ENCODE data around the gene LAMB3.

GRCh38 chr1:209692745-209693504, 40.7 kb upstream of the LAMB3 start:
- peak; percentile 75 to 96 (median 88) for TF ChIP-seq CTCF (IDR thresholded peaks at IDR 0.05)
- no peak for TF ChIP-seq POLR2A (IDR thresholded peaks at IDR 0.05)

All from adrenal gland (tissue), 5 donors.